Suprapubic skin (tissue), 4 donors: ENCODE measurements around the gene C22orf39. TPM values are rescaled to one million over a fixed set of nuclear protein-coding genes. Genes with fewer than 3 reads are reported as not detected.

Experiments
- DNase-seq, 2 donors: peaks; one replicate each; pipeline ENCODE4 v3.0.0-alpha.2; 2019; ENCODE audit warnings: low spot score in 2 of 2
- H3K27ac ChIP-seq: fragments of 200-600 bp; sonication (generic); one replicate; pipeline ENCODE4 v1.5.1; 2019
- H3K27me3 ChIP-seq: fragments of 200-600 bp; sonication (generic); one replicate; pipeline ENCODE4 v1.5.1; 2019
- H3K36me3 ChIP-seq: fragments of 200-600 bp; sonication (generic); one replicate; pipeline ENCODE4 v1.5.1; 2019
- H3K4me1 ChIP-seq: fragments of 200-600 bp; sonication (generic); one replicate; pipeline ENCODE4 v1.5.1; 2019
- H3K4me3 ChIP-seq: fragments of 200-600 bp; sonication (generic); one replicate; pipeline ENCODE4 v1.5.1; 2019; ENCODE audit warnings: mild to moderate bottlenecking
- H3K9me3 ChIP-seq: fragments of 200-600 bp; sonication (generic); one replicate; pipeline ENCODE4 v1.5.1; 2019
- CTCF ChIP-seq, 2 donors: fragments of 200-600 bp in 1 of 2; fragments of 450-650 bp in 1 of 2; sonication (generic) in 1 of 2; IDR thresholded peaks; one replicate each; pipeline ENCODE4 v1.5.1; 2016 to 2019; ENCODE audit warnings: antibody characterized with exemption in 2 of 2, mild to moderate bottlenecking in 1 of 2, moderate library complexity in 1 of 2
- EP300 ChIP-seq: sonication (generic); formaldehyde crosslinking; IDR thresholded peaks from one replicate; pipeline ENCODE4 v1.6.1; 2017; ENCODE audit warnings: antibody characterized with exemption
- POLR2A ChIP-seq, 2 donors: fragments of 450-650 bp; IDR thresholded peaks; one replicate each; pipeline ENCODE4 v1.6.1; 2017; ENCODE audit warnings: antibody characterized with exemption in 2 of 2, mild to moderate bottlenecking in 2 of 2, moderate library complexity in 2 of 2
- POLR2AphosphoS5 ChIP-seq, 3 donors: sonication (generic); formaldehyde crosslinking; IDR thresholded peaks; one replicate each; pipeline ENCODE4 v1.6.1; 2017; ENCODE audit warnings: antibody characterized with exemption in 3 of 3
- WGBS: methylation state at CpG from one replicate; pipeline ENCODE4 v1.1.5; 2018; 5-methylcytosine and 5-hydroxymethylcytosine counted together
- total RNA-seq, 4 donors: library from RNA; depleted of rRNA; stranded (reverse); fragments of >200 nt; gene quantifications; one replicate each; pipeline ENCODE4 v1.1.0, GENCODE V29; 2016

C22orf39 gene
- total RNA-seq, 4 donors from 2014 or later: 49.4 to 67.0 (median 51.7) TPM

GRCh38 chr22:19401483-19401882 lies 46.0 kb downstream of the C22orf39 start:
- H3K4me1 ChIP-seq: no peaks in the 10 kb centered on the region
- H3K27ac ChIP-seq: no peak overlapping the region
- H3K27me3 ChIP-seq: no peaks in the 10 kb centered on the region
- 96% methylated on average over 4 of the region's 4 CpGs for whole genome bisulfite sequencing
- peaks cover 69% of the 10 kb centered on the region for H3K36me3 ChIP-seq
- no peak overlapping the region for H3K4me3 ChIP-seq
- no peak for DNase-seq
- TF ChIP-seq POLR2A (IDR thresholded peaks at IDR 0.05) (no peak), EP300 (no peak)
- H3K9me3 ChIP-seq: no peaks in the 10 kb centered on the region

- Histone ChIP-seq H3K4me3 (no peak overlapping the region), H3K27ac (no peak overlapping the region), H3K27me3 (no peaks in the 10 kb centered on the region), H3K4me1 (no peaks in the 10 kb centered on the region), H3K9me3 (no peaks in the 10 kb centered on the region), H3K36me3 (peaks cover 69% of the 10 kb centered on the region)
- TF ChIP-seq POLR2A (IDR thresholded peaks at IDR 0.05) (no peak), POLR2AphosphoS5 (IDR thresholded peaks at IDR 0.05) (no peak), CTCF (IDR thresholded peaks at IDR 0.05) (no peak), EP300 (no peak)
- 92% methylated on average over 6 of the region's 6 CpGs for WGBS
- no peak for DNase-seq
These were observed 46.6 kb downstream of the C22orf39 start for GRCh38 chr22:19400881-19401280.

- no peak for TF ChIP-seq EP300
- TF ChIP-seq CTCF (IDR thresholded peaks at IDR 0.05): no peak
- no peak for TF ChIP-seq POLR2A (IDR thresholded peaks at IDR 0.05)
- no peak for TF ChIP-seq POLR2AphosphoS5 (IDR thresholded peaks at IDR 0.05)
- no peak for DNase-seq
- peaks cover 74% of the 10 kb centered on the region for H3K36me3 ChIP-seq
- no peaks in the 10 kb centered on the region for H3K4me1 ChIP-seq
- no peaks in the 10 kb centered on the region for H3K9me3 ChIP-seq
- H3K4me3 ChIP-seq: no peak overlapping the region
- 90% methylated on average over 2 of the region's 2 CpGs for WGBS
- H3K27ac ChIP-seq: no peak overlapping the region
- H3K27me3 ChIP-seq: no peaks in the 10 kb centered on the region
These were observed 48.9 kb downstream of the C22orf39 start for GRCh38 chr22:19398652-19399051.

GRCh38 chr22:19398206-19398605 lies 49.3 kb downstream of the C22orf39 start:
- TF ChIP-seq POLR2AphosphoS5 (IDR thresholded peaks at IDR 0.05): no peak
- TF ChIP-seq EP300: no peak
- no peak for TF ChIP-seq POLR2A (IDR thresholded peaks at IDR 0.05)
- no peak for TF ChIP-seq CTCF (IDR thresholded peaks at IDR 0.05)
- H3K36me3 ChIP-seq: peaks cover 78% of the 10 kb centered on the region
- no peaks in the 10 kb centered on the region for H3K27me3 ChIP-seq
- WGBS: 48% methylated on average over 6 of the region's 6 CpGs
- no peak for DNase-seq
- H3K27ac ChIP-seq: no peak overlapping the region
- no peaks in the 10 kb centered on the region for H3K4me1 ChIP-seq
- no peaks in the 10 kb centered on the region for H3K9me3 ChIP-seq
- no peak overlapping the region for H3K4me3 ChIP-seq

- Histone ChIP-seq H3K27ac (no peak overlapping the region), H3K9me3 (no peaks in the 10 kb centered on the region), H3K36me3 (peaks cover 83% of the 10 kb centered on the region), H3K4me3 (no peak overlapping the region), H3K27me3 (no peaks in the 10 kb centered on the region), H3K4me1 (no peaks in the 10 kb centered on the region)
- 80% methylated on average over 3 of the region's 3 CpGs for WGBS
- DNase-seq: no peak
- TF ChIP-seq CTCF (IDR thresholded peaks at IDR 0.05) (no peak), EP300 (no peak), POLR2AphosphoS5 (IDR thresholded peaks at IDR 0.05) (no peak), POLR2A (IDR thresholded peaks at IDR 0.05) (no peak)
These were observed 49.8 kb downstream of the C22orf39 start for GRCh38 chr22:19397734-19398104.
